ENCODE results near the gene PLAGL2. TPM values are rescaled to one million over a fixed set of nuclear protein-coding genes. Genes with fewer than 3 reads are reported as not detected.
A peak's percentile ranks its signal among the peaks of the same experiment; 100 is the strongest.

Gene PLAGL2
- total and polyA plus RNA-seq, 2 donors from 2014 or later = 3.8 to 9.2 TPM

- DNase-seq (no peak), FAIRE-seq (no peak)
- no peak overlapping the region for H3K4me3 ChIP-seq (ENCODE audit: low read length in 3 of 3)
- intact Hi-C loops (cut with DNase I) = no loop called here
- H3K36me3 ChIP-seq (ENCODE audit: control insufficient read depth in 2 of 3, insufficient read depth in 3 of 3, low read length in 3 of 3) = peaks cover 5 to 39% (median 13%) of the 10 kb centered on the region in 3 donors
- TF ChIP-seq CTCF (IDR thresholded peaks at IDR 0.05; ENCODE audit: borderline replicate concordance, extremely low read depth, insufficient read depth) = no peak
- H3K9ac ChIP-seq (ENCODE audit: low read length in 3 of 3) = no peak overlapping the region
- no peaks in the 10 kb centered on the region for H3K9me3 ChIP-seq (ENCODE audit: control insufficient read depth in 2 of 3, insufficient read depth in 1 of 3, low read length in 3 of 3)
- peaks cover 0 to 15% (median 8%) of the 10 kb centered on the region in 3 donors for H3K4me1 ChIP-seq (ENCODE audit: control insufficient read depth in 2 of 3, insufficient read depth in 2 of 3, low read depth in 1 of 3, low read length in 3 of 3)
- H3K27me3 ChIP-seq (ENCODE audit: control insufficient read depth, insufficient read depth, low read length) = no peaks in the 10 kb centered on the region
- H3K27ac ChIP-seq (ENCODE audit: low read depth in 2 of 2, low read length in 2 of 2) = no peak overlapping the region
Observed at GRCh38 chr20:32153771-32154170, 53.8 kb downstream of the PLAGL2 start.

DNA sequence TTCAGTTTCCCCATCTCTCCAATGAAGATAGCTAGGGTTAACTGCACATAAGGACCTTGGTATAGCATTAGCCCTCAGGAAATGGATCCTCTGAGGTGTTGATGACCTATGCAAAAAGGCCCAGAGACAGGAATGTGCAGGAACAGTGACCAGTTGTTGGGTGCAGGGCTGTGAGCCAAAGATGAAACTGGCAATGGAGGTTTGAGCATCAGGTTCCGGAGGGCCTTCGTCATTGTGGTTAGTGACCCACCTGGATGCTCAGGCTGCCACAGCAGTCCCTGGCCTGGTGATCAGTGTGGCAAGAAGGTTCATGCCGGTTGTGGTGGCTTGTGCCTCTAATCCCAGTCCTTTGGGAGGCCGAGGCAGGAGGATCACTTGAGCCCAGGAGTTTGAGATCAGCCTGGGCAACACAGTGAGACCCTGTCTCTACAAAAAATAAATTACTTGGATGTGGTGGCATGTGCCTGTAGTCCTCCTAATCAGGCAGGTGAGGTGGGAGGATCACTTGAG is 54.3 kb downstream of the PLAGL2 start:
- Histone ChIP-seq H3K9me3 (ENCODE audit: control insufficient read depth in 2 of 3, insufficient read depth in 1 of 3, low read length in 3 of 3) (no peaks in the 10 kb centered on the region), H3K9ac (ENCODE audit: low read length in 3 of 3) (no peak overlapping the region), H3K4me3 (ENCODE audit: low read length in 3 of 3) (no peak overlapping the region), H3K36me3 (ENCODE audit: control insufficient read depth in 2 of 3, insufficient read depth in 3 of 3, low read length in 3 of 3) (peaks cover 5 to 39% (median 13%) of the 10 kb centered on the region in 3 donors), H3K27me3 (ENCODE audit: control insufficient read depth, insufficient read depth, low read length) (no peaks in the 10 kb centered on the region), H3K4me1 (ENCODE audit: control insufficient read depth in 2 of 3, insufficient read depth in 2 of 3, low read depth in 1 of 3, low read length in 3 of 3) (peaks cover 0 to 15% (median 8%) of the 10 kb centered on the region in 3 donors), H3K27ac (ENCODE audit: low read depth in 2 of 2, low read length in 2 of 2) (no peak overlapping the region)
- intact Hi-C loops (cut with DNase I) = no loop called here
- DNase-seq (peak in 1 of 5 donors; percentile 15), FAIRE-seq (no peak)
- no peak for TF ChIP-seq CTCF (IDR thresholded peaks at IDR 0.05; ENCODE audit: borderline replicate concordance, extremely low read depth, insufficient read depth)

- Histone ChIP-seq H3K4me3 (ENCODE audit: low read length in 3 of 3) (no peak overlapping the region), H3K36me3 (ENCODE audit: control insufficient read depth in 2 of 3, insufficient read depth in 3 of 3, low read length in 3 of 3) (peaks cover 2 to 33% (median 13%) of the 10 kb centered on the region in 3 donors), H3K4me1 (ENCODE audit: control insufficient read depth in 2 of 3, insufficient read depth in 2 of 3, low read depth in 1 of 3, low read length in 3 of 3) (peaks cover 0 to 15% (median 8%) of the 10 kb centered on the region in 3 donors), H3K27ac (ENCODE audit: low read depth in 2 of 2, low read length in 2 of 2) (peak overlapping the region; percentile 13 to 61), H3K9me3 (ENCODE audit: control insufficient read depth in 2 of 3, insufficient read depth in 1 of 3, low read length in 3 of 3) (no peaks in the 10 kb centered on the region), H3K27me3 (ENCODE audit: control insufficient read depth, insufficient read depth, low read length) (no peaks in the 10 kb centered on the region), H3K9ac (ENCODE audit: low read length in 3 of 3) (no peak overlapping the region)
- DNase-seq (peak in 1 of 5 donors; percentile 22), FAIRE-seq (no peak)
- intact Hi-C loops (cut with DNase I) = no loop called here
- no peak for TF ChIP-seq CTCF (IDR thresholded peaks at IDR 0.05; ENCODE audit: borderline replicate concordance, extremely low read depth, insufficient read depth)
Observed at GRCh38 chr20:32152421-32153155, 55.0 kb downstream of the PLAGL2 start.
